Measurements from ENCODE around the gene HAL.

DNA sequence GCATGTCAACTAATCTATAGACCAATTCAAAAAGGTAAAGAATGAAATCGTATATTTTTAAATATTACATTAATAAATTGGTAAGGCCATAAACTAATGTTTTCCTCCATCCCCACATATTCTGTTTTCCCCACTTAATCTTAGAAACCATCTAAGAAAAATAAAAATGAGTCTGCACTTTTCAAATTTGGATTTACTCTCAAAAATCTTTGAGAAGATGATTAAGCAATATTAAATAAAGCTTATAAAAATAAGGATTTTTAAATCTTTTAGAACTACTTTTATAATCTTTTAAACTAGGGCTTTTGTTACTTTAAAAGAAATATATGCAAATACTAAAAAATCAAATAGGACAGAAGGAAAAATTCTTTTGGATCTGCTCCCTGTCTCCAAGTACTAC lies 10.6 kb upstream of the HAL start:
- TF ChIP-seq YY1 (IDR thresholded peaks at IDR 0.05; ENCODE audit: extremely low read depth, insufficient replicate concordance, low read depth, low read length) (no peak), POLR2A (IDR thresholded peaks at IDR 0.05; ENCODE audit: borderline replicate concordance, extremely low read depth, insufficient read depth, insufficient read length) (no peak), EGR1 (IDR thresholded peaks at IDR 0.05; ENCODE audit: low read depth) (no peak), RAD21 (IDR thresholded peaks at IDR 0.05; ENCODE audit: low read depth) (no peak), EZH2 (IDR thresholded peaks at IDR 0.05) (no peak), SP1 (IDR thresholded peaks at IDR 0.05; ENCODE audit: low read depth) (no peak)
- TF ChIP-seq, protein P1, sequence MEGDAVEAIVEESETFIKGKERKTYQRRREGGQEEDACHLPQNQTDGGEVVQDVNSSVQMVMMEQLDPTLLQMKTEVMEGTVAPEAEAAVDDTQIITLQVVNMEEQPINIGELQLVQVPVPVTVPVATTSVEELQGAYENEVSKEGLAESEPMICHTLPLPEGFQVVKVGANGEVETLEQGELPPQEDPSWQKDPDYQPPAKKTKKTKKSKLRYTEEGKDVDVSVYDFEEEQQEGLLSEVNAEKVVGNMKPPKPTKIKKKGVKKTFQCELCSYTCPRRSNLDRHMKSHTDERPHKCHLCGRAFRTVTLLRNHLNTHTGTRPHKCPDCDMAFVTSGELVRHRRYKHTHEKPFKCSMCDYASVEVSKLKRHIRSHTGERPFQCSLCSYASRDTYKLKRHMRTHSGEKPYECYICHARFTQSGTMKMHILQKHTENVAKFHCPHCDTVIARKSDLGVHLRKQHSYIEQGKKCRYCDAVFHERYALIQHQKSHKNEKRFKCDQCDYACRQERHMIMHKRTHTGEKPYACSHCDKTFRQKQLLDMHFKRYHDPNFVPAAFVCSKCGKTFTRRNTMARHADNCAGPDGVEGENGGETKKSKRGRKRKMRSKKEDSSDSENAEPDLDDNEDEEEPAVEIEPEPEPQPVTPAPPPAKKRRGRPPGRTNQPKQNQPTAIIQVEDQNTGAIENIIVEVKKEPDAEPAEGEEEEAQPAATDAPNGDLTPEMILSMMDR (IDR thresholded peaks at IDR 0.05 in 2 of 3, conservative IDR thresholded peaks at IDR 0.05 in 1 of 3; ENCODE audit: borderline replicate concordance in 1 of 3, insufficient read depth in 1 of 3, low read depth in 2 of 3, low read length in 2 of 3) = no peak
